PFSK-1 (cell line): ENCODE measurements around the gene IQGAP3.

ENCODE experiments used
- POLR2AphosphoS5 ChIP-seq: IDR thresholded peaks from 2 replicates; pipeline ENCODE4 v1.6.1; 2012; ENCODE audit warnings: low read depth, mild to moderate bottlenecking, control low read depth, low read length, moderate library complexity
- REST ChIP-seq, 2 experiments: IDR thresholded peaks; 2 replicates each; pipeline versions ENCODE4 v1.6.1 to v1.8.0; 2011 to 2012; ENCODE audit warnings: low read depth in 2 of 2, low read length in 2 of 2, control low read depth in 1 of 2, inconsistent platforms in 1 of 2, mild to moderate bottlenecking in 1 of 2, moderate library complexity in 1 of 2; ENCODE audit not compliant: insufficient read depth in 1 of 2
- TAF1 ChIP-seq: IDR thresholded peaks from 2 replicates; pipeline ENCODE4 v1.6.1; 2012; ENCODE audit warnings: low read length, control low read depth, borderline replicate concordance; ENCODE audit not compliant: insufficient read depth

GRCh38 chr1:156549831-156550230 lies 22.5 kb downstream of the IQGAP3 start:
- TF ChIP-seq POLR2AphosphoS5 (no peak), REST (IDR thresholded peaks at IDR 0.05; ENCODE audit: insufficient read depth in 1 of 2, low read depth in 2 of 2, low read length in 2 of 2) (no peak), TAF1 (no peak)
